Motor neuron (in vitro differentiated cells): ENCODE data around the gene GOLT1A. TPM values are rescaled to one million over a fixed set of nuclear protein-coding genes. Genes with fewer than 3 reads are reported as not detected.

ENCODE experiments used
- total RNA-seq, 8 experiments: library from RNA; unstranded; fragments of 300-600 nt; gene quantifications; 2 replicates each; pipeline versions ENCODE4 v1.2.3 to v1.2.4, GENCODE V29; 2022

GOLT1A gene
- total RNA-seq, 8 experiments from 2014 or later: 0.46 to 2.3 (median 0.54) TPM; not detected in 2

Other genes starting within 250 kb of the GOLT1A start
- gene SOX13, start 140.9 kb downstream of the GOLT1A start, total RNA-seq: 10 to 100 TPM in 5 of 8 experiments, 1 to 10 TPM in 3; 4.7 to 72.2 (median 18.0) TPM
- gene ETNK2, start 61.9 kb downstream of the GOLT1A start, total RNA-seq: 10 to 100 TPM in 5 of 8 experiments, 1 to 10 TPM in 3; 5.0 to 43.5 (median 29.9) TPM
- gene REN, start 47.7 kb downstream of the GOLT1A start, total RNA-seq: under 1 TPM in 3 of 8 experiments, not detected in 5; 0.25 to 0.75 (median 0.33) TPM
- 1 to 10 TPM in 1 of 8 experiments, under 1 TPM in 1, not detected in 6; 0.62 to 1.1 TPM for gene KISS1, start 17.5 kb downstream of the GOLT1A start, total RNA-seq
- gene PLEKHA6, start 145.9 kb upstream of the GOLT1A start, total RNA-seq: 10 to 100 TPM; 11.7 to 42.0 (median 24.0) TPM
- 10 to 100 TPM; 29.7 to 87.0 (median 55.9) TPM for gene PPP1R15B, start 197.8 kb upstream of the GOLT1A start, total RNA-seq